Neural cell (in vitro differentiated cells): ENCODE measurements around the gene PLK3. TPM values are rescaled to one million over a fixed set of nuclear protein-coding genes. Genes with fewer than 3 reads are reported as not detected.

ENCODE experiments used
- H2AFZ ChIP-seq: fragments of 200-600, 300-800 bp; sonication (generic), shearing (Covaris generic); 2 replicates; pipeline ENCODE4 v1.6.0; 2014; ENCODE audit warnings: low read depth, mild to moderate bottlenecking, antibody characterized with exemption, low read length, moderate library complexity
- H3F3A ChIP-seq: fragments of 200-600 bp; shearing (Covaris generic); 2 replicates; pipeline ENCODE4 v1.6.1; 2016; ENCODE audit warnings: mild to moderate bottlenecking, moderate library complexity, mixed read lengths, antibody characterized with exemption, low read length; ENCODE audit not compliant: insufficient read depth, poor library complexity, severe bottlenecking
- H3K27ac ChIP-seq: fragments of 200-600, 300-800 bp; sonication (generic), shearing (Covaris generic); 2 replicates; pipeline ENCODE4 v1.5.1; 2014; ENCODE audit warnings: mild to moderate bottlenecking, low read length, moderate library complexity
- H3K27me3 ChIP-seq: fragments of 300-800, 200-600 bp; sonication (generic), shearing (Covaris generic); 2 replicates; pipeline ENCODE4 v1.6.0; 2014; ENCODE audit warnings: mild to moderate bottlenecking, low read depth, low read length, moderate library complexity; ENCODE audit not compliant: insufficient read depth
- H3K36me3 ChIP-seq: fragments of 300-800, 200-600 bp; sonication (generic), shearing (Covaris generic); 2 replicates; pipeline ENCODE4 v1.5.1; 2014; ENCODE audit warnings: mild to moderate bottlenecking, antibody characterized with exemption, low read length, moderate library complexity; ENCODE audit not compliant: insufficient read depth
- H3K4me2 ChIP-seq: fragments of 300-800, 200-600 bp; sonication (generic), shearing (Covaris generic); 2 replicates; pipeline ENCODE4 v1.6.0; 2014; ENCODE audit warnings: mild to moderate bottlenecking, low read length
- H3K4me3 ChIP-seq: fragments of 300-800, 200-600 bp; sonication (generic), shearing (Covaris generic); 2 replicates; pipeline ENCODE4 v1.5.1; 2014; ENCODE audit warnings: mild to moderate bottlenecking, low read length, moderate library complexity
- H3K79me2 ChIP-seq: fragments of 200-600 bp; shearing (Covaris generic); replicated peaks from 2 replicates; pipeline ENCODE4 v1.6.0; 2014; ENCODE audit warnings: mild to moderate bottlenecking, low read length, moderate library complexity; ENCODE audit not compliant: insufficient read depth
- H3K9ac ChIP-seq: fragments of 300-800, 200-600 bp; sonication (generic), shearing (Covaris generic); 2 replicates; pipeline ENCODE4 v1.6.1; 2016; ENCODE audit warnings: mild to moderate bottlenecking, low read length, mixed read lengths
- H3K9me2 ChIP-seq: fragments of 200-600 bp; shearing (Covaris generic); 2 replicates; pipeline ENCODE4 v1.6.1; 2016; ENCODE audit warnings: mild to moderate bottlenecking, low read length, mixed read lengths; ENCODE audit not compliant: insufficient read depth
- H3K9me3 ChIP-seq: fragments of 200-600, 300-800 bp; sonication (generic), shearing (Covaris generic); 2 replicates; pipeline ENCODE4 v1.6.1; 2016; ENCODE audit warnings: mild to moderate bottlenecking, mixed run types, low read length, moderate library complexity, mixed read lengths
- H4K20me1 ChIP-seq: fragments of 200-600 bp; shearing (Covaris generic); 2 replicates; pipeline ENCODE4 v1.6.1; 2016; ENCODE audit warnings: mild to moderate bottlenecking, mixed run types; ENCODE audit not compliant: insufficient read depth
- CTCF ChIP-seq: fragments of 450-650 bp; IDR thresholded peaks from 2 replicates; pipeline ENCODE4 v1.5.1; 2014; ENCODE audit warnings: antibody characterized with exemption, mild to moderate bottlenecking, moderate library complexity; ENCODE audit not compliant: poor library complexity, severe bottlenecking
- EP300 ChIP-seq: fragments of 450-650 bp; conservative IDR thresholded peaks from 2 replicates; pipeline ENCODE4 v1.6.1; 2014; ENCODE audit warnings: antibody characterized with exemption, mild to moderate bottlenecking, moderate library complexity; ENCODE audit not compliant: poor library complexity, severe bottlenecking
- EZH2 ChIP-seq: fragments of 200-600, 300-800 bp; shearing (Covaris generic), sonication (generic); IDR thresholded peaks from 2 replicates; pipeline ENCODE4 v1.6.1; 2014; ENCODE audit warnings: antibody characterized with exemption, low read length, borderline replicate concordance, mild to moderate bottlenecking; ENCODE audit not compliant: insufficient read depth, poor library complexity, severe bottlenecking
- MXI1 ChIP-seq: fragments of 450-650 bp; conservative IDR thresholded peaks from 2 replicates; pipeline ENCODE4 v1.6.1; 2014; ENCODE audit warnings: antibody characterized with exemption, mild to moderate bottlenecking; ENCODE audit not compliant: poor library complexity, severe bottlenecking
- POLR2AphosphoS5 ChIP-seq: IDR thresholded peaks from 2 replicates; pipeline ENCODE4 v1.6.1; 2012
- RAD21 ChIP-seq: fragments of 450-650 bp; conservative IDR thresholded peaks from 2 replicates; pipeline ENCODE4 v1.6.1; 2014; ENCODE audit warnings: antibody characterized with exemption, mild to moderate bottlenecking, moderate library complexity
- REST ChIP-seq: IDR thresholded peaks from 2 replicates; pipeline ENCODE4 v1.6.1; 2012; ENCODE audit warnings: borderline replicate concordance
- SMC3 ChIP-seq: fragments of 450-650 bp; conservative IDR thresholded peaks from 2 replicates; pipeline ENCODE4 v1.6.1; 2014; ENCODE audit warnings: antibody characterized with exemption, mild to moderate bottlenecking, moderate library complexity; ENCODE audit not compliant: poor library complexity
- TAF1 ChIP-seq: IDR thresholded peaks from 2 replicates; pipeline ENCODE4 v1.6.1; 2012; ENCODE audit warnings: low read depth
- polyA plus RNA-seq: library from polyadenylated mRNA; depleted of rRNA; stranded (reverse); fragments of >200 nt; gene quantifications from 2 replicates; pipeline ENCODE4 v1.2.3, GENCODE V29; 2014

Gene PLK3
- polyA plus RNA-seq, 1 donor from 2014 or later = 8.3 TPM

DNA sequence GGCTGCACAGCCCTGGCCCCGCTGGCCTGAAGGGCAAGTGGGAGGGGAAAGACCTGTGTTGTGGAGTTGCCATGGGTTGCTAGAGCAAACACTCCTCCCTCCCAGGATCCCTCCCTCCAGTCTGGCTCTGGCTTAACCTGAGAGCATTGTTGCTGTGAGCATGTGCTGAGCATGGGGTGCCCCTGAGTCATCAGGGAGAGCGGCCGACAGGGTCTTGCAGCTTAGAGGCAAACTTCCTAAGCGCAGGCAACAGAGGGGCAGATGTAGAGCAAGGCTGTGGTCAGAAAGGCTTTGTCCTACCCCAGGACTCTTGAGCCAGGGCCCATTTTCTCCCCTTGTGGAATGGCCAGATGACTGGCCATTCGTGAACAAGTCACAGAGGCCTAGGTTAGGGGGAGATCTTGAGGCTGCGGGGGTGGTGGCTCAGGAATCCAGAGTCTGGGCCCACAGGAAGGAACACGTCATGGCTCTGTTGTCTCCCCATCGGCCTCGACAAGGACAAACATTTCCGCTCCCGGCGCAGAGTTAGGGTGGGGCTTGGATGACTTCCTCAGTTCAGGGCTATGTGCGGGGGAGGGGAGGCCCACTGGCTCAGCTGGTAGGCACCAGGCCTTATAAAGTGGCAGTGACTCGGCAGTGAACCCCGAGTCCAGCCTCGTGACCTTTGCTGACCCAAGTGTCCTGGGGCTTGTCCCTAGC is 7.3 kb downstream of the PLK3 start:
- Histone ChIP-seq H3K27ac (no peak overlapping the region), H3F3A (no peaks in the 10 kb centered on the region), H2AFZ (no peak overlapping the region), H3K27me3 (no peaks in the 10 kb centered on the region), H3K9me2 (no peaks in the 10 kb centered on the region), H3K36me3 (no peaks in the 10 kb centered on the region), H3K4me3 (no peak overlapping the region), H3K79me2 (no peaks in the 10 kb centered on the region), H3K9ac (no peak overlapping the region), H3K9me3 (no peaks in the 10 kb centered on the region), H3K4me2 (no peak overlapping the region), H4K20me1 (no peaks in the 10 kb centered on the region)
- no peak for TF ChIP-seq SMC3

DNA sequence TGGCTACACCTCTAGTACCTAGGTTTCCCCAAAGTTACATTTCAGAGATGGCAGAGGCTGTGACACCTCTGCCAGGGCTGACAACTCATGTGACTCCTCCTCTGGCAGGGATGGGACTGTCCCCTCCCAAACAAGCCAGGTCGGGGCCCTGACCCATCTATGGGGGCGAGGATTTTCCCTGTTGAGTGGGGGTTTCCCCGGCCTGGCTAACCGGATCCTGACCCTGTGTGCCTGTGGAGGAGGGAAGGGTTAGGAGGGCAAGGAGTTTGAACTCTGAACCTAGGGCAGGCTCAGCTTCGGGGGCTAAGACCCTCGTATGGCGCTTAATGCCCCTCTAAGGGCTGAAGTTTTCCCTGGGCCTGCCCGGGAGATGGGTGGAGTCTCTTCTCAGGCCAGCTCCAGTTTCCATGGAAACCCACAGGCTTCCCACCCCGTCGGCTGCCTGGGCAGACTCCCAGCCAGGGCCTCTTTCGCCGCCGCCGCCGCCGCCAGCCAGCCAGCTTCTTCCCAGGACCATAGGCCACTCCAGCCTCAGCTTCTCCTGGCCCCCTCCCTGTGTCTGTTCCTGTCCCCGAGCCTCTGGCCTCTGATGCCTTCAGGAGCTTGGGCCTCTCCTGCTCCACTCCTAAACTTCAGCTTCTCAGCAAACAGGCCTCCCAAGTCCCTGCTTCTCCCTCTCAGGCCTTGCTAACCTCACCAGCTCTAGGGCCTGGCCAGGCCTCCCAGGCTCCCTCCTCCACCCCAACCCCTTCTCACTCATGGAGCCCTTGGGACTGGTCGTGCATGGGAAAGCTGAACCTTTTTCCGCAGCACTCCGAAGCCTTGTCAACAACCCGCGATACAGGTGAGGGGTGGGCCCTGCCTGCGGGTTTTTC is 8.1 kb downstream of the PLK3 start, which contains the start of gene BTBD19:
Gene BTBD19 (plus strand): TSS at position 461 of the 875 bp plus-strand sequence. CDS start 298 bp downstream, at position 759.
- Histone ChIP-seq H3F3A (no peaks in the 10 kb centered on the region), H3K4me3 (no peak within 1 kb of the TSS), H3K79me2 (no peaks in the 10 kb centered on the region), H3K9me3 (no peaks in the 10 kb centered on the region), H4K20me1 (no peaks in the 10 kb centered on the region), H3K9ac (no peak within 1 kb of the TSS), H3K4me2 (no peak within 1 kb of the TSS), H3K27ac (no peak within 1 kb of the TSS), H3K27me3 (no peaks in the 10 kb centered on the region), H2AFZ (no peak within 1 kb of the TSS), H3K36me3 (no peaks in the 10 kb centered on the region), H3K9me2 (no peaks in the 10 kb centered on the region)
- TF ChIP-seq EZH2 = no peak
- no peak for TF ChIP-seq POLR2AphosphoS5
- TF ChIP-seq TAF1 = no peak
- TF ChIP-seq MXI1 = no peak
- no peak for TF ChIP-seq RAD21
- no peak for TF ChIP-seq EP300
- no peak for TF ChIP-seq REST
- TF ChIP-seq SMC3 = no peak
- no peak for TF ChIP-seq CTCF
